HEK293 (cell line): Measurements from ENCODE around the gene FBXW11.

Source experiments
- CTCF ChIA-PET: fragments of 350-600 bp; formaldehyde crosslinking; extraction: SDS; loops from one replicate; lab custom pipeline; 2021; ENCODE audit warnings: antibody characterized with exemption; lab: Yijun Ruan, JAX
- POLR2A ChIA-PET: fragments of 300-600 bp; formaldehyde crosslinking; extraction: SDS; loops from one replicate; lab custom pipeline; 2020; ENCODE audit warnings: antibody characterized with exemption, inconsistent platforms; lab: Yijun Ruan, JAX
- H3K27ac ChIP-seq: fragments of 200-500 bp; sonication (Bioruptor generic); 2 replicates; pipeline ENCODE4 v1.5.1; 2014; ENCODE audit warnings: low read depth, low read length, control low read depth, inconsistent platforms; ENCODE audit errors: extremely low read depth
- H3K36me3 ChIP-seq, 2 experiments: fragments of 200-500 bp in 1 of 2; sonication (Bioruptor generic) in 1 of 2; 1 replicate in 1 of 2; 2 replicates in 1 of 2; pipeline ENCODE4 v1.5.1; 2014 to 2017; ENCODE audit warnings: inconsistent platforms in 2 of 2, low read length in 2 of 2; ENCODE audit not compliant: control insufficient read depth in 2 of 2, insufficient read depth in 1 of 2
- H3K4me1 ChIP-seq: fragments of 200-500 bp; sonication (Bioruptor generic); 2 replicates; pipeline ENCODE4 v1.5.1; 2014; ENCODE audit warnings: mild to moderate bottlenecking, low read length, inconsistent platforms; ENCODE audit not compliant: control insufficient read depth, insufficient read depth
- H3K4me3 ChIP-seq: 2 replicates; pipeline ENCODE4 v1.5.1; 2011; ENCODE audit warnings: low read depth, mild to moderate bottlenecking, control low read depth, low read length, moderate library complexity
- H3K9me3 ChIP-seq: fragments of 200-500 bp; sonication (Bioruptor generic); 2 replicates; pipeline ENCODE4 v1.5.1; 2014; ENCODE audit warnings: low read depth, low read length, inconsistent platforms; ENCODE audit not compliant: control insufficient read depth, insufficient read depth
- BCL11B ChIP-seq: fragments of 450-650 bp; formaldehyde crosslinking; IDR thresholded peaks from 2 replicates; pipeline ENCODE4 v1.5.1; 2016; ENCODE audit warnings: low read depth, missing biosample characterization, missing genetic modification characterization
- EGR2 ChIP-seq: fragments of 450-650 bp; formaldehyde crosslinking; IDR thresholded peaks from 2 replicates; pipeline ENCODE4 v1.5.1; 2016; ENCODE audit warnings: low read depth, missing biosample characterization, missing genetic modification characterization
- GLI2 ChIP-seq: fragments of 450-650 bp; formaldehyde crosslinking; IDR thresholded peaks from 2 replicates; pipeline ENCODE4; 2017; ENCODE audit warnings: missing biosample characterization, missing genetic modification characterization, low read depth, borderline replicate concordance
- GLIS1 ChIP-seq: fragments of 450-650 bp; formaldehyde crosslinking; IDR thresholded peaks from 2 replicates; pipeline ENCODE4 v1.5.1; 2016; ENCODE audit warnings: missing biosample characterization, missing genetic modification characterization
- GLIS2 ChIP-seq: fragments of 450-650 bp; formaldehyde crosslinking; IDR thresholded peaks from 2 replicates; pipeline ENCODE4 v1.5.1; 2016; ENCODE audit warnings: missing biosample characterization, missing genetic modification characterization
- IKZF3 ChIP-seq: fragments of 450-650 bp; IDR thresholded peaks from 2 replicates; pipeline ENCODE4 v1.5.0; 2018; ENCODE audit warnings: missing biosample characterization, mild to moderate bottlenecking, missing genetic modification characterization, moderate library complexity
- KLF7 ChIP-seq: fragments of 450-650 bp; formaldehyde crosslinking; IDR thresholded peaks from 2 replicates; pipeline ENCODE4 v1.5.1; 2016; ENCODE audit warnings: missing biosample characterization, missing genetic modification characterization, borderline replicate concordance
- KLF9 ChIP-seq: fragments of 450-650 bp; formaldehyde crosslinking; IDR thresholded peaks from 2 replicates; pipeline ENCODE4 v1.5.1; 2016; ENCODE audit warnings: missing biosample characterization, missing genetic modification characterization, low read depth
- OSR2 ChIP-seq: fragments of 450-650 bp; formaldehyde crosslinking; IDR thresholded peaks from 2 replicates; pipeline ENCODE4 v1.5.1; 2016; ENCODE audit warnings: missing biosample characterization, missing genetic modification characterization
- ZBTB1 ChIP-seq: fragments of 450-650 bp; formaldehyde crosslinking; IDR thresholded peaks from 2 replicates; pipeline ENCODE4 v1.5.1; 2016; ENCODE audit warnings: missing biosample characterization, missing genetic modification characterization
- ZBTB8A ChIP-seq: fragments of 450-650 bp; formaldehyde crosslinking; IDR thresholded peaks from 2 replicates; pipeline ENCODE4 v1.5.1; 2016; ENCODE audit warnings: missing biosample characterization, missing genetic modification characterization
- ZEB2 ChIP-seq: fragments of 450-650 bp; formaldehyde crosslinking; IDR thresholded peaks from 2 replicates; pipeline ENCODE4 v1.5.1; 2016; ENCODE audit warnings: missing biosample characterization, missing genetic modification characterization
- ZNF335 ChIP-seq: fragments of 450-650 bp; formaldehyde crosslinking; conservative IDR thresholded peaks from 2 replicates; pipeline ENCODE4 v1.5.1; 2016; ENCODE audit warnings: missing biosample characterization, missing genetic modification characterization
- ZNF366 ChIP-seq: fragments of 450-650 bp; formaldehyde crosslinking; conservative IDR thresholded peaks from 2 replicates; pipeline ENCODE4 v1.5.1; 2016; ENCODE audit warnings: missing biosample characterization, missing genetic modification characterization
- ZNF48 ChIP-seq: fragments of 450-650 bp; formaldehyde crosslinking; IDR thresholded peaks from 2 replicates; pipeline ENCODE4 v1.5.1; 2016; ENCODE audit warnings: missing biosample characterization, missing genetic modification characterization
- ZNF624 ChIP-seq: fragments of 450-650 bp; formaldehyde crosslinking; IDR thresholded peaks from 2 replicates; pipeline ENCODE4 v1.5.1; 2017; ENCODE audit warnings: missing biosample characterization, missing genetic modification characterization
- TF ChIP-seq, protein P1 (sequence below): fragments of 450-650 bp; formaldehyde crosslinking; IDR thresholded peaks from 2 replicates; pipeline ENCODE4 v1.5.1; 2016; ENCODE audit warnings: missing biosample characterization, missing genetic modification characterization, borderline replicate concordance
- TF ChIP-seq, protein P2 (sequence below): fragments of 450-650 bp; formaldehyde crosslinking; IDR thresholded peaks from 2 replicates; pipeline ENCODE4 v1.5.1; 2017; ENCODE audit warnings: missing biosample characterization, missing genetic modification characterization
- TF ChIP-seq, protein P3 (sequence below): fragments of 450-650 bp; formaldehyde crosslinking; IDR thresholded peaks from 2 replicates; pipeline ENCODE4 v1.5.1; 2016; ENCODE audit warnings: missing biosample characterization, missing genetic modification characterization
- TF ChIP-seq, protein P4 (sequence below): fragments of 450-650 bp; formaldehyde crosslinking; IDR thresholded peaks from 2 replicates; pipeline ENCODE4 v1.5.1; 2017; ENCODE audit warnings: missing biosample characterization, missing genetic modification characterization

The FBXW11 gene

DNA sequence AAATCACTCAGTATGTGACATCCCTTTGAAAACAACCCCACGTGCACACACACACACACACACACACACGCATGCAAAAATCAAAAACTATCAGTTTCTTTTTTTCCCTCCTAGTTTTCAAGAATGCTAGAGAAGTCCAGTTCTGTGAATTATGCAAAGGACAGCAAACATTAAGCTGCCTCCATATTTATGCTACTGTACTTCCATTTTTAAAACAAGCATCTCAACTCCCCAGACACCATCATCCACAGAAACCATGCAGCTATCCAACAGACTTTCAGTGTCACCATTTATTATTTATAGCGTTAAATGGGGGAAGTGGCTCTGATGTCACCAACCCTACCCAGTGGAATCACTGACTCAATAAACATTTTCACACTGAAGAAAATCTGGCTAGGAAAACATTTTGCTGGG lies 1.6 kb downstream of the FBXW11 start (continued):
- TF ChIP-seq, protein P1, sequence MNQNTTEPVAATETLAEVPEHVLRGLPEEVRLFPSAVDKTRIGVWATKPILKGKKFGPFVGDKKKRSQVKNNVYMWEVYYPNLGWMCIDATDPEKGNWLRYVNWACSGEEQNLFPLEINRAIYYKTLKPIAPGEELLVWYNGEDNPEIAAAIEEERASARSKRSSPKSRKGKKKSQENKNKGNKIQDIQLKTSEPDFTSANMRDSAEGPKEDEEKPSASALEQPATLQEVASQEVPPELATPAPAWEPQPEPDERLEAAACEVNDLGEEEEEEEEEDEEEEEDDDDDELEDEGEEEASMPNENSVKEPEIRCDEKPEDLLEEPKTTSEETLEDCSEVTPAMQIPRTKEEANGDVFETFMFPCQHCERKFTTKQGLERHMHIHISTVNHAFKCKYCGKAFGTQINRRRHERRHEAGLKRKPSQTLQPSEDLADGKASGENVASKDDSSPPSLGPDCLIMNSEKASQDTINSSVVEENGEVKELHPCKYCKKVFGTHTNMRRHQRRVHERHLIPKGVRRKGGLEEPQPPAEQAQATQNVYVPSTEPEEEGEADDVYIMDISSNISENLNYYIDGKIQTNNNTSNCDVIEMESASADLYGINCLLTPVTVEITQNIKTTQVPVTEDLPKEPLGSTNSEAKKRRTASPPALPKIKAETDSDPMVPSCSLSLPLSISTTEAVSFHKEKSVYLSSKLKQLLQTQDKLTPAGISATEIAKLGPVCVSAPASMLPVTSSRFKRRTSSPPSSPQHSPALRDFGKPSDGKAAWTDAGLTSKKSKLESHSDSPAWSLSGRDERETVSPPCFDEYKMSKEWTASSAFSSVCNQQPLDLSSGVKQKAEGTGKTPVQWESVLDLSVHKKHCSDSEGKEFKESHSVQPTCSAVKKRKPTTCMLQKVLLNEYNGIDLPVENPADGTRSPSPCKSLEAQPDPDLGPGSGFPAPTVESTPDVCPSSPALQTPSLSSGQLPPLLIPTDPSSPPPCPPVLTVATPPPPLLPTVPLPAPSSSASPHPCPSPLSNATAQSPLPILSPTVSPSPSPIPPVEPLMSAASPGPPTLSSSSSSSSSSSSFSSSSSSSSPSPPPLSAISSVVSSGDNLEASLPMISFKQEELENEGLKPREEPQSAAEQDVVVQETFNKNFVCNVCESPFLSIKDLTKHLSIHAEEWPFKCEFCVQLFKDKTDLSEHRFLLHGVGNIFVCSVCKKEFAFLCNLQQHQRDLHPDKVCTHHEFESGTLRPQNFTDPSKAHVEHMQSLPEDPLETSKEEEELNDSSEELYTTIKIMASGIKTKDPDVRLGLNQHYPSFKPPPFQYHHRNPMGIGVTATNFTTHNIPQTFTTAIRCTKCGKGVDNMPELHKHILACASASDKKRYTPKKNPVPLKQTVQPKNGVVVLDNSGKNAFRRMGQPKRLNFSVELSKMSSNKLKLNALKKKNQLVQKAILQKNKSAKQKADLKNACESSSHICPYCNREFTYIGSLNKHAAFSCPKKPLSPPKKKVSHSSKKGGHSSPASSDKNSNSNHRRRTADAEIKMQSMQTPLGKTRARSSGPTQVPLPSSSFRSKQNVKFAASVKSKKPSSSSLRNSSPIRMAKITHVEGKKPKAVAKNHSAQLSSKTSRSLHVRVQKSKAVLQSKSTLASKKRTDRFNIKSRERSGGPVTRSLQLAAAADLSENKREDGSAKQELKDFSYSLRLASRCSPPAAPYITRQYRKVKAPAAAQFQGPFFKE: no peak
- TF ChIP-seq ZEB2 (tag by site-specific recombination) (peak; percentile 58), GLIS1 (tag by site-specific recombination) (0 out of 2 replicates have a peak, but pooled peaks have one; percentile 8)
- TF ChIP-seq, protein P2, sequence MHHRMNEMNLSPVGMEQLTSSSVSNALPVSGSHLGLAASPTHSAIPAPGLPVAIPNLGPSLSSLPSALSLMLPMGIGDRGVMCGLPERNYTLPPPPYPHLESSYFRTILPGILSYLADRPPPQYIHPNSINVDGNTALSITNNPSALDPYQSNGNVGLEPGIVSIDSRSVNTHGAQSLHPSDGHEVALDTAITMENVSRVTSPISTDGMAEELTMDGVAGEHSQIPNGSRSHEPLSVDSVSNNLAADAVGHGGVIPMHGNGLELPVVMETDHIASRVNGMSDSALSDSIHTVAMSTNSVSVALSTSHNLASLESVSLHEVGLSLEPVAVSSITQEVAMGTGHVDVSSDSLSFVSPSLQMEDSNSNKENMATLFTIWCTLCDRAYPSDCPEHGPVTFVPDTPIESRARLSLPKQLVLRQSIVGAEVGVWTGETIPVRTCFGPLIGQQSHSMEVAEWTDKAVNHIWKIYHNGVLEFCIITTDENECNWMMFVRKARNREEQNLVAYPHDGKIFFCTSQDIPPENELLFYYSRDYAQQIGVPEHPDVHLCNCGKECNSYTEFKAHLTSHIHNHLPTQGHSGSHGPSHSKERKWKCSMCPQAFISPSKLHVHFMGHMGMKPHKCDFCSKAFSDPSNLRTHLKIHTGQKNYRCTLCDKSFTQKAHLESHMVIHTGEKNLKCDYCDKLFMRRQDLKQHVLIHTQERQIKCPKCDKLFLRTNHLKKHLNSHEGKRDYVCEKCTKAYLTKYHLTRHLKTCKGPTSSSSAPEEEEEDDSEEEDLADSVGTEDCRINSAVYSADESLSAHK (tag by site-specific recombination): peak; percentile 53; the same call in 1 of the 2 replicates

DNA sequence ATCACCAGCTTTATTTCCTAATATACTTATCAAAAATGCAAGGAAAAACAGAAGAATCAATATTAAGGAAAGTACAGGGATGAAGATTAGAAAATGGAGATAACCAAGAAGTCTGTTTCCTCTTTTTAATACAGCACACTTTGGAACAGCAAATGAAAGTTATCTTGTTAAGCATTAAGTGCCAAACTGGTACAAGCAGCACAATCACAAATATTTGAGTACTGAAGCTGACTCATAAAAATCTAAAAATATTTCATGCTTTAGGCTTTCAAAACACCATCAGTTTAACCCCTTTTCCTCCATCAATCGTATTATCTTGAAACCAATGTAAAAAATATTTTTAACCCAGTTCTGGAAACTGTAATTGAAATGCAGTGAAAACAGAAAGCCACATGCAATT lies 2.7 kb downstream of the FBXW11 start:
- H3K27ac ChIP-seq: no peak overlapping the region

DNA sequence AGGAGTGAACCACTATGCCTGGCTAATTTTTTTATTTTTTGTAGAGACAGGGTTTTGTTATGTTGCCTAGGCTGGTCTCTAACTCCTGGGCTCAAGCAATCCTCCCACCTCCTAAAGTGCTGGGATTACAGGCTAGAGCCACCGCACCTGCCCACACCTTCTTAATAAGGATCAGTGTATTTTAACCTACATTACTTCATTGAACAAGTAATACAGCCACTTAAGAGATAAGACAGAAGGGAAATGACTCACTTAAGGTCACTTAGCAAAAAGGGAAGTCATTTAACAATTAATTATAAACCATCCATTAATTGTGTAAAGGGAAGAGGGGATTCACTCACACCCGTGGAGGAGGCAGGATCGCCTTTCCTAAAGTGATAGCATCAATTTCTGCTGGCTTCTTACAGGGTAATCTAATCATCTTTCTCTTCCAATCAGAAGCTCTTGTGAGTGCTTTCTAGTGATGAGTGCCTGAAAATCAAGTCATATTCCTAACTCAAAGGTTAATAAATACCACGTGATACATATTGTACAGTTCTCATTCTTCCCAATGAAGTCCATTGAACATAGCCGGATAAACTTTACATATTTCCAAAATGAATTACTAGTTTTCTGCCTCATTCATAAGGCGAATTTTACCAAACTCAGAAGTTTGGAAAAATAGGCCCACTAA lies 3.5 kb downstream of the FBXW11 start:
- CTCF ChIA-PET: interaction anchor here (0.6 to 1.5 kb wide), 5 partner anchors 56 to 798 kb away, joined by 3 to 8 read pairs (median 4); partner anchors contain the start of gene STK10
- no peak overlapping the region for H3K27ac ChIP-seq
- POLR2A ChIA-PET: no interaction called here
- H3K4me3 ChIP-seq: no peak overlapping the region
- peaks cover 35% of the 10 kb centered on the region for H3K4me1 ChIP-seq
- no peaks in the 10 kb centered on the region for H3K36me3 ChIP-seq
- H3K9me3 ChIP-seq: no peaks in the 10 kb centered on the region
- TF ChIP-seq IKZF3 (tag by site-specific recombination) (no peak), ZNF624 (tag by site-specific recombination) (no peak), BCL11B (tag by site-specific recombination) (no peak), ZBTB1 (tag by site-specific recombination) (no peak), KLF9 (tag by site-specific recombination) (no peak), ZNF48 (tag by site-specific recombination) (no peak), ZNF366 (0 out of 2 replicates have a peak, but pooled peaks have one; percentile 30), GLI2 (tag by site-specific recombination) (no peak), GLIS2 (tag by site-specific recombination) (no peak), EGR2 (tag by site-specific recombination) (peak; percentile 78)
- TF ChIP-seq, protein P3, sequence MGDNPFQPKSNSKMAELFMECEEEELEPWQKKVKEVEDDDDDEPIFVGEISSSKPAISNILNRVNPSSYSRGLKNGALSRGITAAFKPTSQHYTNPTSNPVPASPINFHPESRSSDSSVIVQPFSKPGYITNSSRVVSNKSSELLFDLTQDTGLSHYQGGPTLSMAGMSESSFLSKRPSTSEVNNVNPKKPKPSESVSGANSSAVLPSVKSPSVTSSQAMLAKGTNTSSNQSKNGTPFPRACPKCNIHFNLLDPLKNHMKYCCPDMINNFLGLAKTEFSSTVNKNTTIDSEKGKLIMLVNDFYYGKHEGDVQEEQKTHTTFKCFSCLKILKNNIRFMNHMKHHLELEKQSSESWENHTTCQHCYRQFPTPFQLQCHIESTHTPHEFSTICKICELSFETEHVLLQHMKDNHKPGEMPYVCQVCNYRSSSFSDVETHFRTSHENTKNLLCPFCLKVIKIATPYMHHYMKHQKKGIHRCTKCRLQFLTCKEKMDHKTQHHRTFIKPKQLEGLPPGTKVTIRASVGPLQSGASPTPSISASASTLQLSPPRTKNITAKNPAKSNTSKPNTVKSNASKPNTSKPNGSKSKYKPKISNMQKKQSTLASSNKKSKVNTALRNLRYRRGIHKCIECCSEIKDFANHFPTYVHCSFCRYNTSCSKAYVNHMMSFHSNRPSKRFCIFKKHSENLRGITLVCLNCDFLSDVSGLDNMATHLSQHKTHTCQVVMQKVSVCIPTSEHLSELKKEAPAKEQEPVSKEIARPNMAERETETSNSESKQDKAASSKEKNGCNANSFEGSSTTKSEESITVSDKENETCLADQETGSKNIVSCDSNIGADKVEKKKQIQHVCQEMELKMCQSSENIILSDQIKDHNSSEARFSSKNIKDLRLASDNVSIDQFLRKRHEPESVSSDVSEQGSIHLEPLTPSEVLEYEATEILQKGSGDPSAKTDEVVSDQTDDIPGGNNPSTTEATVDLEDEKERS (tag by site-specific recombination): no peak
- TF ChIP-seq, protein P4, sequence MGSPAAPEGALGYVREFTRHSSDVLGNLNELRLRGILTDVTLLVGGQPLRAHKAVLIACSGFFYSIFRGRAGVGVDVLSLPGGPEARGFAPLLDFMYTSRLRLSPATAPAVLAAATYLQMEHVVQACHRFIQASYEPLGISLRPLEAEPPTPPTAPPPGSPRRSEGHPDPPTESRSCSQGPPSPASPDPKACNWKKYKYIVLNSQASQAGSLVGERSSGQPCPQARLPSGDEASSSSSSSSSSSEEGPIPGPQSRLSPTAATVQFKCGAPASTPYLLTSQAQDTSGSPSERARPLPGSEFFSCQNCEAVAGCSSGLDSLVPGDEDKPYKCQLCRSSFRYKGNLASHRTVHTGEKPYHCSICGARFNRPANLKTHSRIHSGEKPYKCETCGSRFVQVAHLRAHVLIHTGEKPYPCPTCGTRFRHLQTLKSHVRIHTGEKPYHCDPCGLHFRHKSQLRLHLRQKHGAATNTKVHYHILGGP (tag by site-specific recombination): peak; percentile 66

More for the DNA sequence above, 2.7 kb downstream of the FBXW11 start:
- TF ChIP-seq ZNF335 (no peak), OSR2 (tag by site-specific recombination) (no peak), KLF7 (tag by site-specific recombination) (no peak), ZBTB8A (tag by site-specific recombination) (no peak)
- ChIA-PET POLR2A (no interaction called here), CTCF (interaction anchor here (0.6 to 1.5 kb wide), 6 partner anchors 52 to 798 kb away, joined by 3 to 8 read pairs (median 4); partner anchors contain the start of gene STK10)
- Histone ChIP-seq H3K9me3 (no peaks in the 10 kb centered on the region), H3K4me1 (peaks cover 35% of the 10 kb centered on the region), H3K36me3 (no peaks in the 10 kb centered on the region), H3K4me3 (no peak overlapping the region)
